ENCODE results near the gene LASP1.

DNA sequence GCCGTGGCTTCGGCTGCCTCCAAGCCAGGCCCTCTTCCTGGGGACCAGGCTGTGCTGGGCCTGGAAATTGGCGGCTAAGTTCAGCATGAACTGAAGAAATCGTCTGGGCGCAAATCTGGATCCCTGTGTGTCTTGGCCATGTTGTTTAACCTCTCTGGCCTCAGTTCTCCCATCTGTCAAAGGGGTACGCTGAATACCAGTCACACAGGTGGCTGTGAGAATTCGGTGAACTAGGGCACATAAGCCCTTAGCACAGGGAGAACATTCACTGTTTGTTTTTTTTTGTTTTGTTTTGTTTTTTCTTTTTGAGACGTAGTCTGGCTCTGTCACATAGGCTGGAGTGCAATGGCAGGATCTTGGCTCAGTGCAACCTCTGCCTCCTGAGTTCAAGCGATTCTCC, 19.0 kb downstream of the LASP1 start:
- TF ChIP-seq, protein P1, sequence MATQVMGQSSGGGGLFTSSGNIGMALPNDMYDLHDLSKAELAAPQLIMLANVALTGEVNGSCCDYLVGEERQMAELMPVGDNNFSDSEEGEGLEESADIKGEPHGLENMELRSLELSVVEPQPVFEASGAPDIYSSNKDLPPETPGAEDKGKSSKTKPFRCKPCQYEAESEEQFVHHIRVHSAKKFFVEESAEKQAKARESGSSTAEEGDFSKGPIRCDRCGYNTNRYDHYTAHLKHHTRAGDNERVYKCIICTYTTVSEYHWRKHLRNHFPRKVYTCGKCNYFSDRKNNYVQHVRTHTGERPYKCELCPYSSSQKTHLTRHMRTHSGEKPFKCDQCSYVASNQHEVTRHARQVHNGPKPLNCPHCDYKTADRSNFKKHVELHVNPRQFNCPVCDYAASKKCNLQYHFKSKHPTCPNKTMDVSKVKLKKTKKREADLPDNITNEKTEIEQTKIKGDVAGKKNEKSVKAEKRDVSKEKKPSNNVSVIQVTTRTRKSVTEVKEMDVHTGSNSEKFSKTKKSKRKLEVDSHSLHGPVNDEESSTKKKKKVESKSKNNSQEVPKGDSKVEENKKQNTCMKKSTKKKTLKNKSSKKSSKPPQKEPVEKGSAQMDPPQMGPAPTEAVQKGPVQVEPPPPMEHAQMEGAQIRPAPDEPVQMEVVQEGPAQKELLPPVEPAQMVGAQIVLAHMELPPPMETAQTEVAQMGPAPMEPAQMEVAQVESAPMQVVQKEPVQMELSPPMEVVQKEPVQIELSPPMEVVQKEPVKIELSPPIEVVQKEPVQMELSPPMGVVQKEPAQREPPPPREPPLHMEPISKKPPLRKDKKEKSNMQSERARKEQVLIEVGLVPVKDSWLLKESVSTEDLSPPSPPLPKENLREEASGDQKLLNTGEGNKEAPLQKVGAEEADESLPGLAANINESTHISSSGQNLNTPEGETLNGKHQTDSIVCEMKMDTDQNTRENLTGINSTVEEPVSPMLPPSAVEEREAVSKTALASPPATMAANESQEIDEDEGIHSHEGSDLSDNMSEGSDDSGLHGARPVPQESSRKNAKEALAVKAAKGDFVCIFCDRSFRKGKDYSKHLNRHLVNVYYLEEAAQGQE (IDR thresholded peaks at IDR 0.05; ENCODE audit: low read depth, low read length) = no peak
- TF ChIP-seq FOXM1 (IDR thresholded peaks at IDR 0.05; ENCODE audit: low read depth) (no peak), SMC3 (IDR thresholded peaks at IDR 0.05; ENCODE audit: low read depth, low read length) (no peak)
- TF ChIP-seq, protein P2, sequence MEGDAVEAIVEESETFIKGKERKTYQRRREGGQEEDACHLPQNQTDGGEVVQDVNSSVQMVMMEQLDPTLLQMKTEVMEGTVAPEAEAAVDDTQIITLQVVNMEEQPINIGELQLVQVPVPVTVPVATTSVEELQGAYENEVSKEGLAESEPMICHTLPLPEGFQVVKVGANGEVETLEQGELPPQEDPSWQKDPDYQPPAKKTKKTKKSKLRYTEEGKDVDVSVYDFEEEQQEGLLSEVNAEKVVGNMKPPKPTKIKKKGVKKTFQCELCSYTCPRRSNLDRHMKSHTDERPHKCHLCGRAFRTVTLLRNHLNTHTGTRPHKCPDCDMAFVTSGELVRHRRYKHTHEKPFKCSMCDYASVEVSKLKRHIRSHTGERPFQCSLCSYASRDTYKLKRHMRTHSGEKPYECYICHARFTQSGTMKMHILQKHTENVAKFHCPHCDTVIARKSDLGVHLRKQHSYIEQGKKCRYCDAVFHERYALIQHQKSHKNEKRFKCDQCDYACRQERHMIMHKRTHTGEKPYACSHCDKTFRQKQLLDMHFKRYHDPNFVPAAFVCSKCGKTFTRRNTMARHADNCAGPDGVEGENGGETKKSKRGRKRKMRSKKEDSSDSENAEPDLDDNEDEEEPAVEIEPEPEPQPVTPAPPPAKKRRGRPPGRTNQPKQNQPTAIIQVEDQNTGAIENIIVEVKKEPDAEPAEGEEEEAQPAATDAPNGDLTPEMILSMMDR (IDR thresholded peaks at IDR 0.05) = no peak

Data from SK-N-SH (cell line).